Kidney (tissue), 14 donors: Measurements from ENCODE around the gene SGPL1. TPM values are rescaled to one million over a fixed set of nuclear protein-coding genes. Genes with fewer than 3 reads are reported as not detected.
"Not testable (repeated sequence)": the region's sequence is repeated elsewhere in the genome, so short reads cannot be mapped to it uniquely, and the experiment has no call there.

Source experiments
- DNase-seq, 5 donors: peaks; one replicate each; pipeline ENCODE4 v3.0.0-alpha.2; 2013 to 2020
- FAIRE-seq: peaks from 2 replicates; lab custom pipeline; 2012; peaks lifted over from hg19 to GRCh38; lab: Jason Lieb, UNC
- H3K27ac ChIP-seq, 2 donors: one replicate each; pipeline ENCODE4 v1.7.0; 2013; ENCODE audit warnings: low read depth in 2 of 2, low read length in 2 of 2, inconsistent platforms in 1 of 2
- H3K27me3 ChIP-seq: one replicate; pipeline ENCODE4 v1.7.1; 2013; ENCODE audit warnings: low read length, inconsistent platforms; ENCODE audit not compliant: control insufficient read depth, insufficient read depth
- H3K36me3 ChIP-seq, 3 donors: one replicate each; pipeline versions ENCODE4 v1.7.0 to v1.7.1; 2013; ENCODE audit warnings: low read length in 3 of 3, control low read depth in 1 of 3, inconsistent platforms in 1 of 3; ENCODE audit not compliant: insufficient read depth in 3 of 3, control insufficient read depth in 2 of 3
- H3K4me1 ChIP-seq, 3 donors: one replicate each; pipeline versions ENCODE4 v1.7.0 to v1.7.1; 2013; ENCODE audit warnings: low read length in 3 of 3, inconsistent platforms in 1 of 3, low read depth in 1 of 3; ENCODE audit not compliant: control insufficient read depth in 2 of 3, insufficient read depth in 2 of 3
- H3K4me3 ChIP-seq, 3 donors: one replicate each; pipeline versions ENCODE4 v1.7.0 to v1.8.1; 2013; ENCODE audit warnings: low read length in 3 of 3, control low read depth in 1 of 3, inconsistent platforms in 1 of 3
- H3K9ac ChIP-seq, 3 donors: one replicate each; pipeline versions ENCODE4 v1.7.0 to v1.7.1; 2013; ENCODE audit warnings: low read length in 3 of 3, control low read depth in 1 of 3, inconsistent platforms in 1 of 3
- H3K9me3 ChIP-seq, 3 donors: one replicate each; pipeline versions ENCODE4 v1.7.0 to v1.7.1; 2013; ENCODE audit warnings: low read length in 3 of 3, control low read depth in 1 of 3, inconsistent platforms in 1 of 3; ENCODE audit not compliant: control insufficient read depth in 2 of 3, insufficient read depth in 1 of 3
- intact Hi-C: fragments of 100-400 bp; cut with DNase I; formaldehyde crosslinking; loops from one replicate; pipeline ENCODE4 v1.11.1; 2022
- polyA plus RNA-seq: library from polyadenylated mRNA; stranded (reverse); fragments of 350-450 nt; fragmentation: Illumina TruSeq; extraction: RNeasy Lipid Tissue Mini Kit (QIAGEN cat#74804); gene quantifications from one replicate; pipeline ENCODE4 v1.2.3, GENCODE V29; 2014; ENCODE audit warnings: low read depth, low replicate concordance; ENCODE audit not compliant: insufficient read depth
- total RNA-seq: library from RNA; stranded (reverse); fragmentation: NEBNext Ultra II Directional; extraction: Animal tissue kit (Norgen Biotek cat#: 25700); gene quantifications from one replicate; pipeline ENCODE4 v1.2.1, GENCODE V29; 2021
- TF ChIP-seq, protein P1 (sequence below): IDR thresholded peaks from 3 replicates; pipeline ENCODE4 v1.5.1; 2012; ENCODE audit warnings: mild to moderate bottlenecking, moderate library complexity, borderline replicate concordance; ENCODE audit not compliant: insufficient read depth; ENCODE audit errors: extremely low read depth
- donor health status: control.
- donor health status: control.
- donor health status: control.
- donor health status: control.
- donor health status: control.
- donor health status: DM: yes; HTN: yes; CAD: no.
- donor health status: Normal renal cell carcinoma (clear cell type).

SGPL1 gene
- total and polyA plus RNA-seq, 2 donors from 2014 or later, result 13.5 to 105 TPM

DNA sequence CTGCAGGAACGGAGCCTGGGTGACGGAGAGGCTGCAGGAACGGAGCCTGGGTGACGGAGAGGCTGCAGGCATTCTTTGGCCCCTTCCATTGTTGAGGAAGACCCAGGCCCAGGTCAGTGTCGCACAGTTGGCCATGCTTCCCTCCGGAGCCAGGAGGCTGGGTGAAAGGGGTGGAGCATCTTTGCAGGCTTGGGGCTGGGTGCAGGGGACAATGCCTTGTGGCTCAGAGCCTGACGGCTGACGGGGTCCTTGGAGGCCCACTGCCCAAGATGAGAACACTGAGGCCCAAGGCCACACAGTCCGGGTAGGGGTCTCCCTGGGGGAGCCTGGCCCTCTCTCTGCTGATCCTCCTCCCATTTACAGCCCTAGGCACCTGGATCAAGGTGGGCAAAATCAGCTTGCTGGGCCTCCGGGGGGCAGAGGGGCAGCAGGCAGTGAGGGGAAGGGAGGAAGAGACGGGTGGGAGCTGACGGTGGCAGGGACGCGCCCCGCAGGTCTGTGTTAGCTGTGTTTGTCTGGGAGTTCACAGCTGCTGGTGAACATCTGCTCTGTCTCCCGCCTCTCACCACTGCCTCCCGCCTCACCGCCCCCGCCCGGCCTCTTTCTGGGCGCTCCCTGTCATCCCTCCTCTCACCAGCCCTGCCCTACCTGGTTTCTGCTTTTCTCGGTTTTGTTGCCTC, 103.2 kb downstream of the SGPL1 start:
- H3K9me3 ChIP-seq, result no peaks in the 10 kb centered on the region
- FAIRE-seq, result no peak
- H3K36me3 ChIP-seq, result no peaks in the 10 kb centered on the region
- intact Hi-C loops, result loop anchor here (10.0 kb wide), 1 partner anchor 366 kb away; no protein-coding TSS in a partner anchor
- TF ChIP-seq, protein P1, sequence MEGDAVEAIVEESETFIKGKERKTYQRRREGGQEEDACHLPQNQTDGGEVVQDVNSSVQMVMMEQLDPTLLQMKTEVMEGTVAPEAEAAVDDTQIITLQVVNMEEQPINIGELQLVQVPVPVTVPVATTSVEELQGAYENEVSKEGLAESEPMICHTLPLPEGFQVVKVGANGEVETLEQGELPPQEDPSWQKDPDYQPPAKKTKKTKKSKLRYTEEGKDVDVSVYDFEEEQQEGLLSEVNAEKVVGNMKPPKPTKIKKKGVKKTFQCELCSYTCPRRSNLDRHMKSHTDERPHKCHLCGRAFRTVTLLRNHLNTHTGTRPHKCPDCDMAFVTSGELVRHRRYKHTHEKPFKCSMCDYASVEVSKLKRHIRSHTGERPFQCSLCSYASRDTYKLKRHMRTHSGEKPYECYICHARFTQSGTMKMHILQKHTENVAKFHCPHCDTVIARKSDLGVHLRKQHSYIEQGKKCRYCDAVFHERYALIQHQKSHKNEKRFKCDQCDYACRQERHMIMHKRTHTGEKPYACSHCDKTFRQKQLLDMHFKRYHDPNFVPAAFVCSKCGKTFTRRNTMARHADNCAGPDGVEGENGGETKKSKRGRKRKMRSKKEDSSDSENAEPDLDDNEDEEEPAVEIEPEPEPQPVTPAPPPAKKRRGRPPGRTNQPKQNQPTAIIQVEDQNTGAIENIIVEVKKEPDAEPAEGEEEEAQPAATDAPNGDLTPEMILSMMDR, result no peak
- no peaks in the 10 kb centered on the region for H3K4me1 ChIP-seq
- no peak overlapping the region for H3K9ac ChIP-seq
- peak in 4 of 5 donors; percentile 52 to 69 (median 60) for DNase-seq
- H3K27ac ChIP-seq, result no peak overlapping the region
- no peak overlapping the region for H3K4me3 ChIP-seq
- no peaks in the 10 kb centered on the region for H3K27me3 ChIP-seq

DNA sequence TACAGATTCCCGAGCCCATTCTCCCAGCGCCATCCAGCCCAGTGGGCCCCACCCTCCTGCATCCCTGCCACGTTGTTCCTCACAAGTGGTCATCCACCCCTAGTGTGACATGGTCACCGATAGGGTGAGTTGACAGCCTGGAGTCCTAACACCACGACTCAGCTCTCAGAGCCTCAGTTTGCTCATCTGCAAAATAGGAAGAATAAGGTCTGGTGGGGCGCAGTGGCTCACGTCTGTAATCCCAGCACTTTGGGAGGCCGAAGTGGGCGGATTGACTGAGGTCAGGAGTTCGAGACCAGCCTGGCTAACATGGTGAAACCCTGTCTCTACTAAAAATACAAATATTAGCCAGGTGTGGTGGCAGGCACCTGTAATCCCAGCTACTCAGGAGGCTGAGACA, 104.2 kb downstream of the SGPL1 start:
- H3K4me3 ChIP-seq, FAIRE-seq, H3K9me3 ChIP-seq, DNase-seq, H3K36me3 ChIP-seq, H3K27ac ChIP-seq, H3K9ac ChIP-seq, H3K27me3 ChIP-seq, H3K4me1 ChIP-seq: not testable (repeated sequence)
- intact Hi-C loops, result loop anchor here (10.0 kb wide), 2 partner anchors 295 to 365 kb away; partner anchors contain the start of gene UNC5B

DNA sequence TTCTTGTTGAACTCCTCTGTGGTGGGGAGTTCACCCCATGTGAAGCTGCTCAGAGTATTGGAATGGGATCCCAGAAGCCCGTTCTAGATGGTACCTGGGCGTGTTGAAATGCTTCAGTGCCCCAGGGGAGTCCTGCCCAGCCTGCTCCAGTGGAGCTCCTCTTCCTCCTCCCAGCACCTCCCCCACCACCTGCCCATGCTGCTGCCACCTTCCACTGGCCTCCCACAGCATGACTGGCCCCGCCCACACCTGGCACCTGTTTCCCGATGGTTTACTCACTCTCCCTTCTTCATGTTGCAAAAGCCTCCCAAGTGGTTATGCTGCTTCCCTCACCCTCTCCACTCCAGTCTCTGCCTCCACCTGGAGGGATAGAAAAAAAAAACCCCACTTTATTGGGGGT, 104.8 kb downstream of the SGPL1 start:
- intact Hi-C loops, result loop anchor here (10.0 kb wide), 1 partner anchor 294 kb away; the partner anchor contains the start of gene UNC5B
- H3K27me3 ChIP-seq, result no peaks in the 10 kb centered on the region
- H3K27ac ChIP-seq, result no peak overlapping the region
- FAIRE-seq, result no peak
- no peaks in the 10 kb centered on the region for H3K9me3 ChIP-seq
- no peaks in the 10 kb centered on the region for H3K36me3 ChIP-seq
- H3K4me1 ChIP-seq, result no peaks in the 10 kb centered on the region
- TF ChIP-seq, protein P1, result no peak
- peak in 3 of 5 donors; percentile 39 to 93 (median 48) for DNase-seq
- no peak overlapping the region for H3K9ac ChIP-seq
- H3K4me3 ChIP-seq, result no peak overlapping the region

DNA sequence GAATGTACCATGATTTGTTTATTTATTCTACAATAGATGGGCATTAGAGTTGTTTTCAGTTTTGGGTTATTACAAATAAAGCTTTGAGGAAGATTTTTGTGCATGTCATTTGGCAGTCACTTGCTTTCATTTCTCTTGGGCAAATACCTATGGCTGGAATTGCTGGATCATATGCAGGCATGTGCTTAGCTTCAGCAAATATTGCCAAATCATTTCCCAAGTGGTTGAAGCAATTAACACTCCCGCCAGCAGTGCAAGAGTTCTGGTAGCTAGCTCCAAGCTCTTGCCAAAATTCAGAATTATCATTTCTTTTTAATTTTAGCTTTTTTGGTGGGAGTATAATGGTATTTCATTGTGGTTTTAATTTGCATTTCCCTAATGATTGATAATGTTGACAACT, 105.5 kb downstream of the SGPL1 start:
- Histone ChIP-seq H3K27me3 (no peaks in the 10 kb centered on the region), H3K9me3 (no peaks in the 10 kb centered on the region), H3K4me1 (no peaks in the 10 kb centered on the region), H3K36me3 (no peaks in the 10 kb centered on the region), H3K9ac (no peak overlapping the region), H3K4me3 (no peak overlapping the region), H3K27ac (no peak overlapping the region)
- DNase-seq, result no peak
- intact Hi-C loops, result loop anchor here (10.0 kb wide), 1 partner anchor 294 kb away; the partner anchor contains the start of gene UNC5B
- TF ChIP-seq, protein P1, result no peak
- FAIRE-seq, result no peak
